K562 (cell line): Measurements from ENCODE around the gene ATP5ME. TPM values are rescaled to one million over a fixed set of nuclear protein-coding genes. Genes with fewer than 3 reads are reported as not detected.

Source experiments
- ATAC-seq: fragments of 200-7000 bp; cut with Tn5 transposase; 3 replicates; pipeline ENCODE4 v1.9.1; 2020; ENCODE audit warnings: moderate library complexity
- BruUV-seq: library from RNA; stranded (reverse); fragments of 400-500 nt; replicated peaks from 2 replicates; lab custom pipeline; 2021; lab: Mats Ljungman, UMichigan
- CTCF ChIA-PET: fragments of 300-600 bp; formaldehyde crosslinking; extraction: SDS; loops from one replicate; lab custom pipeline; 2021; ENCODE audit warnings: low intra/inter-chr PET ratio; lab: Yijun Ruan, JAX
- POLR2A ChIA-PET: fragments of 300-600, 350-650 bp; sonication (Branson Sonifier 250); formaldehyde crosslinking; extraction: SDS; loops from one replicate; lab custom pipeline; 2021; ENCODE audit warnings: antibody characterized with exemption, inconsistent platforms; lab: Yijun Ruan, JAX
- DNase-seq, 4 experiments: peaks; one replicate each; pipeline versions ENCODE4 v3.0.0 to v3.0.0-alpha.2; 2011 to 2018; ENCODE audit warnings: low spot score in 3 of 4, mixed read lengths in 3 of 4; ENCODE audit errors: extremely low read depth in 1 of 4
- FAIRE-seq: peaks from 2 replicates; lab custom pipeline; 2011; peaks lifted over from hg19 to GRCh38; lab: Jason Lieb, UNC
- H2AFZ ChIP-seq: 2 replicates; pipeline ENCODE4 v1.6.0; 2011; ENCODE audit warnings: low read depth, low read length, control low read depth, inconsistent platforms
- H3K27ac ChIP-seq: fragments of 200-600 bp; 3 replicates; pipeline ENCODE4 v1.8.0; 2011; ENCODE audit warnings: low read depth, mild to moderate bottlenecking, control low read depth, inconsistent platforms, low read length, moderate library complexity, mixed read lengths; ENCODE audit errors: extremely low read depth
- H3K27me3 ChIP-seq, 2 experiments: fragments of 300-600 bp in 1 of 2; 2 replicates in 1 of 2; 3 replicates in 1 of 2; pipeline versions ENCODE4 v1.6.0 to v1.8.0; 2011; ENCODE audit warnings: inconsistent platforms in 2 of 2, low read length in 2 of 2, mild to moderate bottlenecking in 1 of 2, mixed read lengths in 1 of 2, moderate library complexity in 1 of 2; ENCODE audit not compliant: control insufficient read depth in 2 of 2, insufficient read depth in 2 of 2
- H3K36me3 ChIP-seq: fragments of 300-600 bp; 3 replicates; pipeline ENCODE4 v1.8.0; 2011; ENCODE audit warnings: mild to moderate bottlenecking, low read length, inconsistent platforms; ENCODE audit not compliant: control insufficient read depth, insufficient read depth
- H3K4me1 ChIP-seq, 2 experiments: fragments of 200-600 bp in 1 of 2; replicated peaks in 1 of 2; 2 replicates in 1 of 2; 3 replicates in 1 of 2; pipeline versions ENCODE4 v1.5.1 to v1.8.0; 2011; ENCODE audit warnings: inconsistent platforms in 2 of 2, low read length in 2 of 2, mild to moderate bottlenecking in 1 of 2, mixed read lengths in 1 of 2, moderate library complexity in 1 of 2; ENCODE audit not compliant: control insufficient read depth in 2 of 2, insufficient read depth in 2 of 2
- H3K4me2 ChIP-seq: 2 replicates; pipeline ENCODE4 v1.6.1; 2011; ENCODE audit warnings: low read length, control low read depth, inconsistent platforms, mixed read lengths; ENCODE audit not compliant: insufficient read depth
- H3K4me3 ChIP-seq: fragments of 200-600 bp; sonication (generic), shearing (Covaris generic); 2 replicates; pipeline ENCODE4 v1.5.1; 2016; ENCODE audit warnings: control low read depth, inconsistent platforms
- H3K79me2 ChIP-seq: fragments of 200-600 bp; 3 replicates; pipeline ENCODE4 v1.8.0; 2011; ENCODE audit warnings: low read length, inconsistent platforms; ENCODE audit not compliant: control insufficient read depth, insufficient read depth
- H3K9ac ChIP-seq, 2 experiments: 2 replicates each; pipeline versions ENCODE4 v1.6.0 to v1.6.1; 2011; ENCODE audit warnings: low read depth in 2 of 2, low read length in 2 of 2, control low read depth in 1 of 2, inconsistent platforms in 1 of 2, mild to moderate bottlenecking in 1 of 2, mixed read lengths in 1 of 2; ENCODE audit not compliant: insufficient read depth in 1 of 2
- H3K9me1 ChIP-seq: one replicate; pipeline ENCODE4 v1.6.0; 2011; ENCODE audit warnings: inconsistent platforms, mild to moderate bottlenecking, low read length, moderate library complexity; ENCODE audit not compliant: control insufficient read depth, insufficient read depth
- H3K9me3 ChIP-seq: replicated peaks from 2 replicates; pipeline ENCODE4 v1.5.1; 2011; ENCODE audit warnings: low read depth, low read length, inconsistent platforms; ENCODE audit not compliant: control insufficient read depth, insufficient read depth
- H4K20me1 ChIP-seq: replicated peaks from 2 replicates; pipeline ENCODE4 v1.6.1; 2011; ENCODE audit warnings: low read length, inconsistent platforms, mixed read lengths; ENCODE audit not compliant: control insufficient read depth, insufficient read depth
- ARNT ChIP-seq, 2 experiments: fragments of 450-650 bp; IDR thresholded peaks; 2 replicates each; pipeline ENCODE4 v1.6.1; 2016; ENCODE audit warnings: mild to moderate bottlenecking in 1 of 2
- BACH1 ChIP-seq: fragments of 200-800 bp; sonication (Bioruptor generic); IDR thresholded peaks from 2 replicates; pipeline ENCODE4 v1.6.1; 2016; ENCODE audit warnings: missing genetic modification characterization, missing compliant biosample characterization
- GABPB1 ChIP-seq: sonication (generic); formaldehyde crosslinking; IDR thresholded peaks from 2 replicates; pipeline ENCODE4 v1.8.0; 2022; ENCODE audit warnings: mild to moderate bottlenecking, missing genetic modification reagents
- MCM5 ChIP-seq: fragments of 450-650 bp; IDR thresholded peaks from 2 replicates; pipeline ENCODE4 v1.6.1; 2016; ENCODE audit warnings: low read depth
- POLR2AphosphoS5 ChIP-seq: IDR thresholded peaks from 2 replicates; pipeline ENCODE4 v1.6.1; 2011; ENCODE audit warnings: mild to moderate bottlenecking, low read depth, low read length, moderate library complexity; ENCODE audit not compliant: control insufficient read depth, insufficient read depth
- PURB ChIP-seq: sonication (generic); formaldehyde crosslinking; IDR thresholded peaks from 2 replicates; pipeline ENCODE4 v1.9.0; 2021; ENCODE audit warnings: low read depth, mild to moderate bottlenecking, missing genetic modification reagents
- STAG1 ChIP-seq: sonication (generic); formaldehyde crosslinking; IDR thresholded peaks from 2 replicates; pipeline ENCODE4 v1.5.0; 2020; ENCODE audit warnings: missing genetic modification reagents, borderline replicate concordance
- YY1 ChIP-seq, 3 experiments: IDR thresholded peaks; 2 replicates each; pipeline ENCODE4 v1.6.1; 2011; ENCODE audit warnings: low read length in 2 of 3, mild to moderate bottlenecking in 2 of 3, moderate library complexity in 2 of 3, borderline replicate concordance in 1 of 3, control low read depth in 1 of 3, low read depth in 1 of 3; ENCODE audit not compliant: insufficient read depth in 3 of 3, insufficient replicate concordance in 2 of 3, control insufficient read depth in 1 of 3, insufficient read length in 1 of 3; ENCODE audit errors: extremely low read depth in 1 of 3
- ZKSCAN1 ChIP-seq: fragments of 150-350 bp; IDR thresholded peaks from 2 replicates; pipeline ENCODE4 v1.6.1; 2016; ENCODE audit warnings: low read depth, low read length
- ZZZ3 ChIP-seq: fragments of 450-650 bp; IDR thresholded peaks from 2 replicates; pipeline ENCODE4 v1.6.1; 2016; ENCODE audit warnings: antibody characterized with exemption, mild to moderate bottlenecking, moderate library complexity
- WGBS: fragments of 100-300 bp; shearing (Covaris generic); methylation state at CpG from one replicate; pipeline ENCODE4 v1.1.6; 2016; ENCODE audit warnings: low coverage, mixed read lengths; ENCODE audit not compliant: insufficient coverage; ENCODE audit errors: missing lambda C conversion rate; 5-methylcytosine and 5-hydroxymethylcytosine counted together
- in situ Hi-C: fragments of 300-500 bp; cut with MboI; formaldehyde crosslinking; loops from 4 replicates; pipeline ENCODE4 v1.15.0; 2018; ENCODE audit warnings: inconsistent platforms, mixed read lengths
- intact Hi-C: fragments of 100-400 bp; cut with micrococcal nuclease; formaldehyde crosslinking; loops from 2 replicates; pipeline ENCODE4 v1.14.2; 2022
- polyA plus RNA-seq, 8 experiments: library from polyadenylated mRNA; depleted of rRNA in 4 of 8; stranded (reverse) in 5 of 8; unstranded in 3 of 8; fragments of >200 nt; fragmentation: Nextera tagmentation in 2 of 8; fragmentation: Illumina TruSeq in 1 of 8; extraction: Ambion mirVana in 2 of 8; extraction: Trizol in 1 of 8; gene quantifications; 2 replicates each; pipeline versions ENCODE4 v1.2.1 to v1.2.3, GENCODE V29; 2011 to 2014; ENCODE audit warnings: inconsistent platforms in 1 of 8, missing spikeins in 1 of 8
- total RNA-seq, 7 experiments: library from RNA; depleted of rRNA in 6 of 7; stranded (reverse); fragments of >200 nt in 6 of 7; fragmentation: Illumina TruSeq in 2 of 7; extraction: Trizol in 2 of 7; gene quantifications; 2 replicates each; pipeline versions ENCODE4 v1.2.1 to v1.2.3, GENCODE V29; 2011 to 2021; ENCODE audit warnings: low replicate concordance in 1 of 7
- TF ChIP-seq, protein P1 (sequence below), 2 experiments: IDR thresholded peaks in 1 of 2; conservative IDR thresholded peaks in 1 of 2; 2 replicates each; pipeline ENCODE4 v1.6.1; 2016; ENCODE audit warnings: low read depth in 2 of 2, mild to moderate bottlenecking in 1 of 2, missing compliant biosample characterization in 1 of 2, missing genetic modification characterization in 1 of 2, moderate library complexity in 1 of 2
- TF ChIP-seq, protein P2 (sequence below): fragments of 450-650 bp; conservative IDR thresholded peaks from 2 replicates; pipeline ENCODE4 v1.6.1; 2016; ENCODE audit warnings: missing genetic modification characterization, low read depth, mild to moderate bottlenecking, control low read depth, missing compliant biosample characterization
- TF ChIP-seq, protein P3 (sequence below): fragments of 250-450 bp; sonication (Bioruptor Pico); IDR thresholded peaks from 2 replicates; pipeline ENCODE4 v1.5.0; 2021

The ATP5ME gene
- total and polyA plus RNA-seq, 9 of the 15 experiments (the other 6 are each of a cell fraction or from before 2014, with no cell fraction given): 509 to 2,480 (median 887) TPM

DNA sequence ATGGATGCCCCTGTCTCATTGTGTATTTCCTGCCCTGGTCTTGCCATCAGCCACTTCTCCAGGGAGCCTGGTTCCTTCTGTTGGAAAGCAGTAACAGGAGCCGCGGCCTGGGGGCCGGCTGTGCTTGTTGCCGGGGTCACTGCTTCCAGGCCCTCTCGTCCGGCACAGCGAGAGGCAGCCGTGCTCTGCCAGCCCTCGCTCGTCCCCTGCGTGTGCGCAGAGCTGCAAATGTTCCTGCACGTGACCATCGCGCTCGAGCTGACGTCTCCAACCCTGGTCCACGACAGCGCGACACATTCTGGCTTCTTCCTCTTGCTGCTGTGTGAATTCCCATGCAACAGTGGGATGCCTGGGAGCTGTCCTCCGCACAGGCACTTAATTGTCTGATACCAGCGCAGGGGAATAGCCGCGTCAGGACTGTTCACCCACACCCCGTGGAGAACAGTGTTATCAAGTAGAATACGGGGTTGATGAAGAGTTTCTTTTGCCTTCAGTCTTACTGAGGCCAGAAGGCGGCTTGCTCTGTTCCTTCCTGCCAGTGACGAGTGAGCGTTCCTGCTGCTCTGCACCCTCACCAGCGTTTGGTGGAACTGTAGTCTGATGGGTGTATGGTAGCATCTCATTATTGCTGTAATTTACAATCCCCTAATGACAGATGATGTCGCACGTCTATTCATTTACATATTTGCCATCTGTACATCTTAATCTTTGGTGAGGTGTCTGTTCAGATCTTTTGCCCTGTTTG lies 36.4 kb downstream of the ATP5ME start (continued):
- TF ChIP-seq, protein P1, sequence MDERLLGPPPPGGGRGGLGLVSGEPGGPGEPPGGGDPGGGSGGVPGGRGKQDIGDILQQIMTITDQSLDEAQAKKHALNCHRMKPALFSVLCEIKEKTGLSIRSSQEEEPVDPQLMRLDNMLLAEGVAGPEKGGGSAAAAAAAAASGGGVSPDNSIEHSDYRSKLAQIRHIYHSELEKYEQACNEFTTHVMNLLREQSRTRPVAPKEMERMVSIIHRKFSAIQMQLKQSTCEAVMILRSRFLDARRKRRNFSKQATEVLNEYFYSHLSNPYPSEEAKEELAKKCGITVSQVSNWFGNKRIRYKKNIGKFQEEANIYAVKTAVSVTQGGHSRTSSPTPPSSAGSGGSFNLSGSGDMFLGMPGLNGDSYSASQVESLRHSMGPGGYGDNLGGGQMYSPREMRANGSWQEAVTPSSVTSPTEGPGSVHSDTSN (CRISPR knock-in tag; IDR thresholded peaks at IDR 0.05; ENCODE audit: low read depth): no peak
- TF ChIP-seq, protein P1 (tag; conservative IDR thresholded peaks at IDR 0.05; ENCODE audit: low read depth): no peak
- TF ChIP-seq ARNT (IDR thresholded peaks at IDR 0.05): no peak
- no peak for TF ChIP-seq GABPB1
- no peak for TF ChIP-seq POLR2AphosphoS5

DNA sequence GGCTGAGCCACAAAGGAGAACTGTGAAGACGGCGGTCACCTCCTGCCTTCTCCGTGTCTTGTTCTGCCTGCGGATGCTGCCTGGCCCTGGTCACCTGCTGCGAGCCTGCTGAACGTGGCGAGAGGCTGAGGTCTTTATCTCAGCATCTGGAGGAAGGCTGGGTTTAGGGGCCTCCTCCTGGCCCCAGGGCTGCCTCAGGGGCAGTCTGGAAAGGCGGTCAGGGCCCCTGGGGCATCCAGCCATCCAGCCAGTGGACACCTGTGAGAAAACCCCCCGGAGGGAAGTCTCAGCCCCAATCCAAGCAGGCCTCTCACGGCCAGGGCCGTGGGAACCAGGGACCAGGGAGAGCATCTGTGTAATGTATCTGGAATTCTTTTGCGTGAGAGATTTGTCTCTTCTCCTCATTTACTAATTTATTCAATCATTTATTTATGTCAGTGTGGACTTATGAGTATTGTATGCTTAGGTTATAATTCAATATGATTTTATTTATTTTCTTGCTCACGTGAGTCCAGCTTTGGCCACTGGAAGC lies 37.4 kb downstream of the ATP5ME start:
- Histone ChIP-seq H3K36me3 (no peaks in the 10 kb centered on the region), H2AFZ (no peak overlapping the region), H3K4me1 (peaks cover 0 to 17% of the 10 kb centered on the region in 2 experiments; a peak in 1 of 5 replicates), H3K27ac (no peak overlapping the region), H3K27me3 (peaks cover 20 to 53% of the 10 kb centered on the region in 2 experiments), H3K79me2 (no peaks in the 10 kb centered on the region), H3K9me3 (no peaks in the 10 kb centered on the region), H3K4me3 (no peak overlapping the region), H3K4me2 (no peak overlapping the region), H3K9ac (no peak overlapping the region), H3K9me1 (no peaks in the 10 kb centered on the region), H4K20me1 (no peaks in the 10 kb centered on the region)
- ATAC-seq (peak; percentile 36), FAIRE-seq (no peak), DNase-seq (no peak)
- intact Hi-C loops (no loop called here), in situ Hi-C loops (no loop called here)
- ChIA-PET POLR2A (no interaction called here), CTCF (no interaction called here)
- BruUV-seq: no TSS peak
- WGBS: 1% methylated on average over 11 of the region's 13 CpGs
- TF ChIP-seq PURB (no peak), ZZZ3 (no peak), YY1 (IDR thresholded peaks at IDR 0.05; ENCODE audit: borderline replicate concordance in 1 of 3, control insufficient read depth in 1 of 3, extremely low read depth in 1 of 3, insufficient read depth in 3 of 3, insufficient read length in 1 of 3, insufficient replicate concordance in 2 of 3, low read depth in 1 of 3, low read length in 2 of 3) (no peak), BACH1 (tag) (no peak), ZKSCAN1 (no peak), STAG1 (CRISPR knock-in tag) (no peak), MCM5 (no peak)
- TF ChIP-seq, protein P2, sequence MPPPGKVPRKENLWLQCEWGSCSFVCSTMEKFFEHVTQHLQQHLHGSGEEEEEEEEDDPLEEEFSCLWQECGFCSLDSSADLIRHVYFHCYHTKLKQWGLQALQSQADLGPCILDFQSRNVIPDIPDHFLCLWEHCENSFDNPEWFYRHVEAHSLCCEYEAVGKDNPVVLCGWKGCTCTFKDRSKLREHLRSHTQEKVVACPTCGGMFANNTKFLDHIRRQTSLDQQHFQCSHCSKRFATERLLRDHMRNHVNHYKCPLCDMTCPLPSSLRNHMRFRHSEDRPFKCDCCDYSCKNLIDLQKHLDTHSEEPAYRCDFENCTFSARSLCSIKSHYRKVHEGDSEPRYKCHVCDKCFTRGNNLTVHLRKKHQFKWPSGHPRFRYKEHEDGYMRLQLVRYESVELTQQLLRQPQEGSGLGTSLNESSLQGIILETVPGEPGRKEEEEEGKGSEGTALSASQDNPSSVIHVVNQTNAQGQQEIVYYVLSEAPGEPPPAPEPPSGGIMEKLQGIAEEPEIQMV: no peak
- TF ChIP-seq, protein P3, sequence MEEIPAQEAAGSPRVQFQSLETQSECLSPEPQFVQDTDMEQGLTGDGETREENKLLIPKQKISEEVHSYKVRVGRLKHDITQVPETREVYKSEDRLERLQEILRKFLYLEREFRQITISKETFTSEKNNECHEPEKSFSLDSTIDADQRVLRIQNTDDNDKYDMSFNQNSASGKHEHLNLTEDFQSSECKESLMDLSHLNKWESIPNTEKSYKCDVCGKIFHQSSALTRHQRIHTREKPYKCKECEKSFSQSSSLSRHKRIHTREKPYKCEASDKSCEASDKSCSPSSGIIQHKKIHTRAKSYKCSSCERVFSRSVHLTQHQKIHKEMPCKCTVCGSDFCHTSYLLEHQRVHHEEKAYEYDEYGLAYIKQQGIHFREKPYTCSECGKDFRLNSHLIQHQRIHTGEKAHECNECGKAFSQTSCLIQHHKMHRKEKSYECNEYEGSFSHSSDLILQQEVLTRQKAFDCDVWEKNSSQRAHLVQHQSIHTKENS (CRISPR knock-in tag): no peak
